ENCODE data around the gene PDGFRB. TPM values are rescaled to one million over a fixed set of nuclear protein-coding genes. Genes with fewer than 3 reads are reported as not detected.

The PDGFRB gene
- total RNA-seq, 1 experiment from 2014 or later: 1.8 TPM

DNA sequence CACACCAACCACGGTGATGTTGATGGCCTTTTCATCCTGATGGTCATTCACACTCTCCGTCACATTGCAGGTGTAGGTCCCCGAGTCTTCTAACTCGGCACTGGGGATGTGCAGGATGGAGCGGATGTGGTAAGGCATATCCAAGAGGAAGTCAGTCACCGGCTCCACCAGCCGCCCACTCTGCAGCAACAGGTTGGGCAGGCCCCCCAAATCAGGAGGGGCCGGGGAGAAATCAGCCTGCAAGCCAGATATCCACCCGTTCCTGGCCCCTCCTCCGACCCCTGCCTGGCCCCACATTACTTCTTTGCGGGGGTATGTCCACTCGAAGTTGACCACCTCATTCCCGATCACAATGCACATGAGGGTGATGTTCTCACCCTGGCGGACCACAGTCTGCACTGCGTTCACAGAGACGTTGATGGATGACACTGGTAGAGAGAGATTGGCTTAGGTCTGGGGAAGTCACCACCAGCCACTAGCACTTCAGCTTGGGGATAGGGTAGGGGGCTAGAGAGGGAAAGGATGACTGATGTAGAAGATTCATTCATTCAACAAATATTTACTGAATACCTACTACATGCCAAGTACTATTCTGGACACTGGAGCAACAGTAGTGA lies 22.0 kb downstream of the PDGFRB start:
- no peak for TF ChIP-seq POLR2AphosphoS5 (IDR thresholded peaks at IDR 0.05; ENCODE audit: low read depth, low read length)
- no peak for TF ChIP-seq TCF7L2 (IDR thresholded peaks at IDR 0.05; ENCODE audit: low read depth, low read length)
- TF ChIP-seq, protein P1, sequence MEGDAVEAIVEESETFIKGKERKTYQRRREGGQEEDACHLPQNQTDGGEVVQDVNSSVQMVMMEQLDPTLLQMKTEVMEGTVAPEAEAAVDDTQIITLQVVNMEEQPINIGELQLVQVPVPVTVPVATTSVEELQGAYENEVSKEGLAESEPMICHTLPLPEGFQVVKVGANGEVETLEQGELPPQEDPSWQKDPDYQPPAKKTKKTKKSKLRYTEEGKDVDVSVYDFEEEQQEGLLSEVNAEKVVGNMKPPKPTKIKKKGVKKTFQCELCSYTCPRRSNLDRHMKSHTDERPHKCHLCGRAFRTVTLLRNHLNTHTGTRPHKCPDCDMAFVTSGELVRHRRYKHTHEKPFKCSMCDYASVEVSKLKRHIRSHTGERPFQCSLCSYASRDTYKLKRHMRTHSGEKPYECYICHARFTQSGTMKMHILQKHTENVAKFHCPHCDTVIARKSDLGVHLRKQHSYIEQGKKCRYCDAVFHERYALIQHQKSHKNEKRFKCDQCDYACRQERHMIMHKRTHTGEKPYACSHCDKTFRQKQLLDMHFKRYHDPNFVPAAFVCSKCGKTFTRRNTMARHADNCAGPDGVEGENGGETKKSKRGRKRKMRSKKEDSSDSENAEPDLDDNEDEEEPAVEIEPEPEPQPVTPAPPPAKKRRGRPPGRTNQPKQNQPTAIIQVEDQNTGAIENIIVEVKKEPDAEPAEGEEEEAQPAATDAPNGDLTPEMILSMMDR (IDR thresholded peaks at IDR 0.05): no peak
- TF ChIP-seq, protein P2, sequence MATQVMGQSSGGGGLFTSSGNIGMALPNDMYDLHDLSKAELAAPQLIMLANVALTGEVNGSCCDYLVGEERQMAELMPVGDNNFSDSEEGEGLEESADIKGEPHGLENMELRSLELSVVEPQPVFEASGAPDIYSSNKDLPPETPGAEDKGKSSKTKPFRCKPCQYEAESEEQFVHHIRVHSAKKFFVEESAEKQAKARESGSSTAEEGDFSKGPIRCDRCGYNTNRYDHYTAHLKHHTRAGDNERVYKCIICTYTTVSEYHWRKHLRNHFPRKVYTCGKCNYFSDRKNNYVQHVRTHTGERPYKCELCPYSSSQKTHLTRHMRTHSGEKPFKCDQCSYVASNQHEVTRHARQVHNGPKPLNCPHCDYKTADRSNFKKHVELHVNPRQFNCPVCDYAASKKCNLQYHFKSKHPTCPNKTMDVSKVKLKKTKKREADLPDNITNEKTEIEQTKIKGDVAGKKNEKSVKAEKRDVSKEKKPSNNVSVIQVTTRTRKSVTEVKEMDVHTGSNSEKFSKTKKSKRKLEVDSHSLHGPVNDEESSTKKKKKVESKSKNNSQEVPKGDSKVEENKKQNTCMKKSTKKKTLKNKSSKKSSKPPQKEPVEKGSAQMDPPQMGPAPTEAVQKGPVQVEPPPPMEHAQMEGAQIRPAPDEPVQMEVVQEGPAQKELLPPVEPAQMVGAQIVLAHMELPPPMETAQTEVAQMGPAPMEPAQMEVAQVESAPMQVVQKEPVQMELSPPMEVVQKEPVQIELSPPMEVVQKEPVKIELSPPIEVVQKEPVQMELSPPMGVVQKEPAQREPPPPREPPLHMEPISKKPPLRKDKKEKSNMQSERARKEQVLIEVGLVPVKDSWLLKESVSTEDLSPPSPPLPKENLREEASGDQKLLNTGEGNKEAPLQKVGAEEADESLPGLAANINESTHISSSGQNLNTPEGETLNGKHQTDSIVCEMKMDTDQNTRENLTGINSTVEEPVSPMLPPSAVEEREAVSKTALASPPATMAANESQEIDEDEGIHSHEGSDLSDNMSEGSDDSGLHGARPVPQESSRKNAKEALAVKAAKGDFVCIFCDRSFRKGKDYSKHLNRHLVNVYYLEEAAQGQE (IDR thresholded peaks at IDR 0.05; ENCODE audit: insufficient read depth in 1 of 2, low read depth in 2 of 2, low read length in 1 of 2): no peak
- TF ChIP-seq SIN3A (IDR thresholded peaks at IDR 0.05; ENCODE audit: borderline replicate concordance, insufficient read depth, low read depth, low read length): no peak
- H3K27me3 ChIP-seq (ENCODE audit: control insufficient read depth, insufficient read depth, low read length): no peaks in the 10 kb centered on the region
- no peak for DNase-seq (ENCODE audit: low read depth, low spot score)
- POLR2A ChIA-PET: no interaction called here
- no peak overlapping the region for H3K27ac ChIP-seq (ENCODE audit: low read length)
- H3K9me3 ChIP-seq (ENCODE audit: control insufficient read depth, insufficient read depth, low read depth, low read length): no peaks in the 10 kb centered on the region
- peaks cover 16% of the 10 kb centered on the region for H3K4me1 ChIP-seq (ENCODE audit: control insufficient read depth, insufficient read depth, low read length)
- CTCF ChIA-PET: no interaction called here
- intact Hi-C loops (cut with micrococcal nuclease; ENCODE audit: unreplicated experiment) (no loop called here), in situ Hi-C loops (cut with HindIII; ENCODE audit: low pct_unique_long_range_greater_than_20kb, low sequenced_read_pairs) (no loop called here)
- ATAC-seq: no peak
- no peak overlapping the region for H3K4me3 ChIP-seq (ENCODE audit: low read depth in 2 of 2, low read length in 2 of 2)
- no peaks in the 10 kb centered on the region for H3K36me3 ChIP-seq (ENCODE audit: control insufficient read depth, insufficient read depth, low read length)
- no TSS peak for BruUV-seq (replicated peaks)

DNA sequence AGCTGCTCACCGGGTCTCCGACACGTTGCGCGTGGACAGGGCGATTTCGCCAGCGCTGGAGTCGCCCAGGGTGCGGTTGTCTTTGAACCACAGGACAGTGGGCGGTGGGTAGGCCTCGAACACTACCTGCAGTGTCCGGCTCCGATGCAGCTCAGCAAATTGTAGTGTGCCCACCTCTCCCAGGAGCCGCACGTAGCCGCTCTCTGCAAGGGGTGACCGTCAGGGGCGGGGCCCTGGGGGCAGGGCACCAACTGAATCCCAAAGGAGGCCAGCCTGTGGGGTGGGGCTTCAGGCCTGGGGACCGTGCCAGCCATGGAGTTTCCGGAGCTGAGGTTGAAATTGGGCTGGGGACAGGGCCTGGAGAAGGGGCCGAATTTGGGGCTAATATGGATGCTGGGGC lies 22.9 kb downstream of the PDGFRB start:
- TF ChIP-seq, protein P2 (IDR thresholded peaks at IDR 0.05; ENCODE audit: insufficient read depth in 1 of 2, low read depth in 2 of 2, low read length in 1 of 2): no peak
- TF ChIP-seq, protein P1 (IDR thresholded peaks at IDR 0.05): no peak
- TF ChIP-seq TCF7L2 (IDR thresholded peaks at IDR 0.05; ENCODE audit: low read depth, low read length) (no peak), POLR2AphosphoS5 (IDR thresholded peaks at IDR 0.05; ENCODE audit: low read depth, low read length) (no peak), SIN3A (IDR thresholded peaks at IDR 0.05; ENCODE audit: borderline replicate concordance, insufficient read depth, low read depth, low read length) (no peak)
- POLR2A ChIA-PET: no interaction called here
- Histone ChIP-seq H3K4me3 (ENCODE audit: low read depth in 2 of 2, low read length in 2 of 2) (no peak overlapping the region), H3K4me1 (ENCODE audit: control insufficient read depth, insufficient read depth, low read length) (peaks cover 11% of the 10 kb centered on the region), H3K36me3 (ENCODE audit: control insufficient read depth, insufficient read depth, low read length) (no peaks in the 10 kb centered on the region), H3K9me3 (ENCODE audit: control insufficient read depth, insufficient read depth, low read depth, low read length) (no peaks in the 10 kb centered on the region), H3K27ac (ENCODE audit: low read length) (no peak overlapping the region), H3K27me3 (ENCODE audit: control insufficient read depth, insufficient read depth, low read length) (no peaks in the 10 kb centered on the region)
- CTCF ChIA-PET: interaction anchor here (0.9 kb wide), 1 partner anchor 34 kb away, joined by 6 read pairs; the partner anchor contains the start of gene CDX1
- DNase-seq (ENCODE audit: low read depth, low spot score): no peak
- no peak for ATAC-seq
- intact Hi-C loops (cut with micrococcal nuclease; ENCODE audit: unreplicated experiment) (no loop called here), in situ Hi-C loops (cut with HindIII; ENCODE audit: low pct_unique_long_range_greater_than_20kb, low sequenced_read_pairs) (no loop called here)
- BruUV-seq (replicated peaks): no TSS peak
